Fibroblast of pulmonary artery (primary cell): Measurements from ENCODE around the gene U2AF2.

Experiments used
- DNase-seq: peaks from one replicate; pipeline ENCODE4 v3.0.0-alpha.2; 2010; ENCODE audit warnings: low read depth
- H3K4me3 ChIP-seq: replicated peaks from 2 replicates; pipeline ENCODE4 v1.5.1; 2011; ENCODE audit warnings: low read depth, mild to moderate bottlenecking, control low read depth, low read length, moderate library complexity
- TF ChIP-seq, protein P1 (sequence below): IDR thresholded peaks from 2 replicates; pipeline ENCODE4 v1.5.1; 2011; ENCODE audit warnings: mild to moderate bottlenecking, control low read depth, low read length, inconsistent platforms; ENCODE audit errors: missing control alignments

Gene U2AF2

GRCh38 chr19:55638864-55639359 is 15.9 kb upstream of the U2AF2 start:
- DNase-seq: peak; percentile 49
- H3K4me3 ChIP-seq: no peak overlapping the region
- TF ChIP-seq, protein P1, sequence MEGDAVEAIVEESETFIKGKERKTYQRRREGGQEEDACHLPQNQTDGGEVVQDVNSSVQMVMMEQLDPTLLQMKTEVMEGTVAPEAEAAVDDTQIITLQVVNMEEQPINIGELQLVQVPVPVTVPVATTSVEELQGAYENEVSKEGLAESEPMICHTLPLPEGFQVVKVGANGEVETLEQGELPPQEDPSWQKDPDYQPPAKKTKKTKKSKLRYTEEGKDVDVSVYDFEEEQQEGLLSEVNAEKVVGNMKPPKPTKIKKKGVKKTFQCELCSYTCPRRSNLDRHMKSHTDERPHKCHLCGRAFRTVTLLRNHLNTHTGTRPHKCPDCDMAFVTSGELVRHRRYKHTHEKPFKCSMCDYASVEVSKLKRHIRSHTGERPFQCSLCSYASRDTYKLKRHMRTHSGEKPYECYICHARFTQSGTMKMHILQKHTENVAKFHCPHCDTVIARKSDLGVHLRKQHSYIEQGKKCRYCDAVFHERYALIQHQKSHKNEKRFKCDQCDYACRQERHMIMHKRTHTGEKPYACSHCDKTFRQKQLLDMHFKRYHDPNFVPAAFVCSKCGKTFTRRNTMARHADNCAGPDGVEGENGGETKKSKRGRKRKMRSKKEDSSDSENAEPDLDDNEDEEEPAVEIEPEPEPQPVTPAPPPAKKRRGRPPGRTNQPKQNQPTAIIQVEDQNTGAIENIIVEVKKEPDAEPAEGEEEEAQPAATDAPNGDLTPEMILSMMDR: peak; percentile 43

- peak; percentile 78 for DNase-seq
- peak overlapping the region; percentile 88 for H3K4me3 ChIP-seq
- TF ChIP-seq, protein P1: peak; percentile 37
These were observed 14.7 kb upstream of the U2AF2 start for GRCh38 chr19:55640043-55640576.

DNA sequence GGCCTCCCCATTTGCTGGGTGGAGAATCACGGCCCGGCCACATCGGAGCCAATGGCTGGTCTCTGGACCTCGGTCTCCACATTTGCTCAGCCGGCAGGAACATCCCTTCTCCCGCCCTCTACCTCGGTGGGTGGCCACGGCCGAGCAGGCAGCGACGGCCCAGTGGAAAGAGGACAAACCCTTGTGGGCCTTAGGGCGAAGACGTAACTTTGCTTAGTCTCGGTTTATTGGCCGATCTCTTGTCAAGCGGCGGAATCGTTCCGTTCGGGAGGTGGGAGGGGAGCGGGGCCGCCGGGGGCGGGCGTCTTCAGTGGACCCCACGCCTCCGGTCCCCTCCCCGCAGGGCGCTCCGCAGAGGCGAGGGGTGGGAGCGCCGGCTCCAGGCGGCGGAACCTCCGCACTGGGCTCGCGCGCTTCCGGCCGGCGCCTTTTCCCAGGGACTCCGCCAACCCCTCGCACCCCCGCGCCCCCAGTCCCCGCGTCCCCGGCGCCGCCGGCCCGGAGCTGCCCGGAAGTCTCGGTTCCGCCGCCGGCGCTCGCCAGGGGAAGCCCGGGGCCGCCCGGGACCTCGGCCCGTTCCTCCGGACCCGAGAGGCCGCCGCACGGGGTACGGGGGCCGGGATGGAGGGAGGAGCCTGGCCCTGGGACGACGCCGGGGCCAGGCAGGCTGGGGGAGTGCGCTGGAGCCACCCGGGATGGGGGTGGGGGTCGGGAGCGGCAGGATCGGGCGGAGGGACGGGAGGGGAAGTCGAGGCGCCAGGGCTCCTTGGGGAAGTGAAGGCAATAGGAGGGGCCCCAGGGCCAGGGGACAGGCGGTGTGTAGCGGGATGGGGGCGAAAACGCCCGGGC is 14.0 kb upstream of the U2AF2 start, which contains the start of gene ZNF580:
ZNF580 (plus strand) TSS at position 426 of the 849 bp plus-strand sequence. CDS start 1,507 bp downstream, outside the sequence.
- TF ChIP-seq, protein P1: no peak
- peak; percentile 86 for DNase-seq

DNA sequence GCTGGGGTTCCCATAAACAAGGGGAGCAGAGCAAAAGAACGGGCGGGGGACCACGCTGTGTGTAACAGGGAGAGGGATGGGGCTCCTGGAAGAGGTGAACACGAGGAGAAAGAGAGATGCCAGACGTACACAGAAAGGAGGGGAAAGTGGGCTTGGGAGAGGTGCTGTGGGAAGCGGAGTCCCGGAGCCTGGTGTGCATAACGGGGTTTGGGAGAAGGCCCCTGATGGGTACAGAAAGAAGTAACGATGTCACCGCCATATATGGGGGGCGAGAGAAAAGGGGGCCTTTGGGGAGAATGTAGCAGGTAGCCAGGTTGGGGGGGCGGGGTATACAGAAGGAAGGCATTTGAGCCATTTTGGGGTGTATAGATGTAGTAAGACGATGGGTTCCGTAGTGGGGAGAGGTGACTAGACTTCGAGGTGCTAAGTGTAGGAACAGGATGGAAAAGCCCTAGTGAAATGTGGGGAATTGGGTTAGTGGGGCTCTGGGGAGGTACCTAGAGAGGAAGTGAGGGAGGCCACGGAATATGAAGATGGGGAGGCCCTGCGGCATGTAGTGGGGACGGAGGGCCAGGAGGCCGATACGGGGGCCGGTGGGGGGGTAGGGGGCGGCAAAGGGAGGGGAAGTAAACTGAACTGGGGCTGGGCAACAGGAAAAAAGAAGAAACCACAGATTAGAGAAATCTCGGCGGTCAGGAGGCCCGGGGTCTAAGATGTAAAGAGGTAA is 13.2 kb upstream of the U2AF2 start:
- TF ChIP-seq, protein P1: no peak
- H3K4me3 ChIP-seq: peak overlapping the region; percentile 88
- peak; percentile 36 for DNase-seq

More for the DNA sequence above, 14.0 kb upstream of the U2AF2 start, which contains the start of gene ZNF580:
- peak within 1 kb of the TSS; percentile 88 for H3K4me3 ChIP-seq

- TF ChIP-seq, protein P1: no peak
- DNase-seq: no peak
- H3K4me3 ChIP-seq: peak overlapping the region; percentile 88
These were observed 12.5 kb upstream of the U2AF2 start for GRCh38 chr19:55642153-55643002.
